Activated CD4-positive, CD25-positive, alpha-beta regulatory T cell treated with anti-CD3 and anti-CD28 coated beads, Interleukin-2, amount 50 U/mL, for 24 hours (primary cell): Measurements from ENCODE around the gene IQCM.

Source experiments
- ATAC-seq, 2 donors: fragments of 150-1000 bp; cut with Tn5 transposase; one replicate each; pipeline ENCODE4 v1.10.0; 2021; ENCODE audit warnings: mild to moderate bottlenecking in 1 of 2, moderate library complexity in 1 of 2

IQCM gene

GRCh38 chr4:149708513-149709130 lies 107.0 kb downstream of the IQCM start:
- no peak for ATAC-seq

- no peak for ATAC-seq
Observed at GRCh38 chr4:149707862-149708261, 107.8 kb downstream of the IQCM start.

- no peak for ATAC-seq
Observed at GRCh38 chr4:149706942-149707341, 108.7 kb downstream of the IQCM start.

GRCh38 chr4:149702414-149703293 lies 113.0 kb downstream of the IQCM start:
- no peak for ATAC-seq

GRCh38 chr4:149701435-149702156 lies 114.0 kb downstream of the IQCM start:
- ATAC-seq: no peak

DNA sequence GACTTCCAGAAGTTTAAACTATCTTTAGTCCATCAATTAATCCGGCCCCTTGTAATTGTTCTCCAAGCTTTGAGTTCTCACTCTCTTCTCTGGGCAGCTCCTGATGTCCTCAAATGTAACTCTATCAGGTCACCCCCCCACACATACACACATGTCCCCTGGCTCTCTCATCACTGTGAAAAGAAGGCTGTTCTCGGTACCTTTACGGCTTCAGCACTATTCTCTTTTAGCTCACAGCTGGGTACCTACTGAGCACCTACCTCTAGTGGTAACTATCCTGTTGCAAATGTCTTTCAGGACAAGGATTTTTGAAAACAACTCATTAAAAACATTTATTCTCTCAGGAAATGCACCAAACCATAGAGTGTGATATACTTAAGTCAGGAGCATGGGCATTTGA lies 115.4 kb downstream of the IQCM start:
- ATAC-seq: no peak

DNA sequence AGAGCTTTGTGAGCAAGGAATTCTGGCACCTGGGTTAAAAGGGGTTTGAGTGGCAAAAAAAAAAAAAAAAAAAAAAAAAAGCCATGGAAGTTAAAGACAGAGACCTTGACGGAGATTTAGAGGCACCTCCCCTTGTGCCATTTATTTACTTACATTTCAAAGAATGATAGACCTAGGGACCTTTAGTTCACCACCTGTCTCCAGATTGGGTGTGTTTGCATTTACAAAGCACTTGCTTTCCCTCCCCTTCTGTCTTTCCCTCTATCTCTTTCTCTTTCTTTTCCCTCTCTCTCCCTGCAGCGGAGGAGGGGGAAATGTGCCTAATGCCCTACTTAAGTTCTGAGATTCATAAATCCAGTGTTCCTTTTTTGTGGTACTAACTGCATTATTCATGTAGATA lies 116.0 kb downstream of the IQCM start:
- no peak for ATAC-seq

DNA sequence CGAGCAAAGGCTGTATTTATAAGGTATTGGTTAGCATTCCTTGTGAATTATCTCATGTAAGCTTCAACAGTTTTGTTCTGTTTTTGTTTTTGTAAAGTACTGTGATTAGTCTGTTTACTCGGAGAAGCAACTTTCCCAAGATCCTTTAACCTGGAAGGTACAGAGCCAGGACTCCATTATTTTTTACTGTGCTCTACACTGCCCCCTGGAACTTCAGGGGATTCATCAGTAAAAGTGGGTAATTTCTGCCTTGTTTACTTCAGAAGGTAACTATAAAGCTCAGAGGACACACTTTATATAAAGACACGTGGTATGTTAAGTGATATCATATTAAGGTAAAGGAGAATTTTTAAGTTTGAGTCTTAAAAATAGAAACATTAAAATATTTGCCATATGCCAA lies 124.9 kb downstream of the IQCM start:
- no peak for ATAC-seq

DNA sequence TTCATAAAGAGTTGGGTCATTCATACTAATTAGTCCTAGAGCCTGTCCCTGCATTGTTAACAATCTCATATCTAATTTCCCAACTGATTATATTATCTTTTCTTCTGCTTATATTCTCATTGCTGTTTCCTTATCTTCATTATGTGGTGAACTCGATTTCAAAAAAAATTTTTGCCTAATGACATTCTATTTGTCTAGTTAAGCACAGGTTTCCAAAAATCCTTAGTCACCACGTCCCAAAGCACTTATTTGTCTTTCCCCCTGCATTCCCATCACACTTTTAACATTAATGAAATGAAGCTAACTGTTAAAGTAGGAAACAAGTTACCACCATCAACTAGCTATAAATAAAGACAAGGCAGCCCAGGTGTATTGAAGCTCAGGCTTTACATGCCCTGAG lies 131.1 kb downstream of the IQCM start:
- no peak for ATAC-seq

- no peak for ATAC-seq
Observed at GRCh38 chr4:149676076-149676475, 139.6 kb downstream of the IQCM start.

- no peak for ATAC-seq
Observed at GRCh38 chr4:149645790-149646189, 169.9 kb downstream of the IQCM start.

- ATAC-seq: no peak
Observed at GRCh38 chr4:149638073-149638472, 177.6 kb downstream of the IQCM start.

GRCh38 chr4:149634368-149634767 lies 181.3 kb downstream of the IQCM start:
- ATAC-seq: no peak

GRCh38 chr4:149631629-149632028 lies 184.0 kb downstream of the IQCM start:
- ATAC-seq: no peak

- no peak for ATAC-seq
Observed at GRCh38 chr4:149630064-149630463, 185.6 kb downstream of the IQCM start.

DNA sequence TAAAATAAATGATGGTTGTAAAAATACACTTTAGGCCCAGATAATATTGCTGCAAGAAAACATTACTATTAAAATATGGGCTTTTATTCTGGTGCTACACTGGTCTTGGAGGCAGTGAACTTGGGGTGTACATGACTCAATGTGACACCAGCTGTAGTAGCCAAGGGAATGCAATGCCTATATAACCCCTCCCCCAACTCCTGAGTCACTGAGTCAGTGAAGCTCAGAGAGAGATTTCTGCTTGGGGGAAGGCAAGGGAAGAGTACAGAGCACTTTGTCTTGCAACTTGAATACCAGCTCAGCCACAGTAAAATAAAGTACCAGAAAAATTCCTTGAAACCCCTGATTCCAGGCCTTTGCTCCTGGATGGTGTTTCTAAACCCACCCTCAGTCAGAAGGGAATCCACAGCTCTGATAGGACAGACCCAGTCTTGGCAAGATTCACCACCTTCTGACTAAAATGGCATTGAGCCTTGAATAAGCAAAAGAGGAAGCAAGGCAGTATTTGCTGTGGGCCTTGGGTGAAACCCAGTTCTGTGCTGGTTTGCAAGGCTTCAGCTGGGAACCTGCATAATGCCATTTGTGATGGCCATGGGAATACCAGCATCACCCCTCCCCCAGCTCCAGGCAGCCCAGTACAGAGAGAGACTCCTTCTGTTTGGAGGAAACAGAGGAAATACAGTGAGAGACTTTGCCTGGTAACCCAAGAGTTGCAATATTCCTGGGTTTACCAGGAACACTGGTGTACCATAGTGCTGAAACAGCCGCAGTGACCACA lies 209.9 kb downstream of the IQCM start:
- ATAC-seq: no peak

DNA sequence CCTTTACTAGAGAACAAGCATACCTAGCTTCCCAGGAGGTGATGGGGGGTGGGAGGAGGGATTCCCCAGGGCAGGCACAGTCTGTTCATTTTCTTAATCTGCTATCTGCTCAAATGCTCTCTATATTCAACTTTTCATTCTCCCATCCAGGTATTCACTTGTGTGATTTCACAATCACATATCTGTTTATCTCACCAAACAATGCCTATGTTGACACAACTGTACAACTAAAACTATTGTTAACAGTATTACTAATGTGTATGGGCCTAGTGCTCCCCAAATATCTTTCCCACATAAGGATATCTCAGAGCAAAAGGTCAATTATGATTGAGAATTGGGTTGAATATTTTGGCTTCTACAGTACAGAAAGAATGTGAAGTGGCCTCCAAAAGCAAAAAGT lies 210.8 kb downstream of the IQCM start:
- ATAC-seq: no peak

- no peak for ATAC-seq
Observed at GRCh38 chr4:149595500-149595899, 220.1 kb downstream of the IQCM start.

- ATAC-seq: no peak
Observed at GRCh38 chr4:149589826-149590225, 225.8 kb downstream of the IQCM start.

DNA sequence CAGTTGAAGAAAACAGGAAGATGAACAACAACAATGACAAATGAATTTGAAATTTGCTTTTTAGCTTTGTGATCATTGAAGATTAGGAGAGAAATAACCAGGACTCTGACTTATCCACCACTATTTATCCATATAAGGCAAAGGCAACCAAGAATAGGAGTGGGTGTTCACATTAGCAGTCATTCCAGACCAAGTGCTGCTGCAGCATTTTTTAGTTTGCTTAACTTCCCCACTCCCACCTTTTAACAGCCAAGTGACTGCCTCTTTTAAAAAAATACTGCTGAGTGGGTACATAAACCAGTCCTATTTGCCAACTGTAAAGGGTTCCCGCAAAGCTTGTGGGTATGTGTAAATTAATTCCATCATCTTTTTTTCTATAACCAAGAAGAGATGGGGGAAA lies 230.9 kb downstream of the IQCM start:
- ATAC-seq: no peak

GRCh38 chr4:149574971-149575370 lies 240.7 kb downstream of the IQCM start:
- ATAC-seq: no peak

DNA sequence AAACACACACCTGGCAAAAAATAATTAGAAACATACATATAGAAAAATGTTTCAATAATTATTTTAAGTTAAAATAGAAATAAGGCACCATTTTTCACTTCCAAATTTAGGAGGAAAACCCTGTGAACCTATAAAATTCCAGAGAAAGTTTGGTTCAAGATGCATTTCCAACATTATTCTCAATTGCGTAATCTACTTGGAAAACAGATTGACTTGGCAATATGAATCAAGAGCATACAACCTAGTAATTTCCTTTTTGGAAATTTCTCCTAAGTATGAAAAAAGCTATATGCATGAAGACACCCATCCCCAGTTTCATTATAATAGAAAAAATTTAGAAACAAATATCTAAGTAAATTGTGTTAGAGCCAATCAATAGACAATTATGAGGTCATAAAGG lies 242.9 kb downstream of the IQCM start:
- ATAC-seq: no peak

- no peak for ATAC-seq
Observed at GRCh38 chr4:149555799-149556198, 259.8 kb downstream of the IQCM start.
